Natural killer cell (primary cell): ENCODE results near the gene PDGFC. TPM values are rescaled to one million over a fixed set of nuclear protein-coding genes. Genes with fewer than 3 reads are reported as not detected.

Experiments
- ATAC-seq, 3 donors: fragments of 150-1000 bp in 2 of 3; fragments of 200-7000 bp in 1 of 3; cut with Tn5 transposase; 1 replicate in 1 of 3; 2 replicates in 2 of 3; pipeline ENCODE4 v1.10.0; 2021; ENCODE audit warnings: mild to moderate bottlenecking in 2 of 3, moderate library complexity in 2 of 3
- DNase-seq, 2 donors: peaks; one replicate each; pipeline versions ENCODE4 v3.0.0 to v3.0.0-alpha.2; 2013 to 2021; ENCODE audit warnings: mixed read lengths in 1 of 2
- H3K27ac ChIP-seq: one replicate; pipeline ENCODE4 v1.5.1; 2013; ENCODE audit warnings: mild to moderate bottlenecking, low read length
- H3K27me3 ChIP-seq: one replicate; pipeline ENCODE4 v1.6.1; 2013; ENCODE audit warnings: low read length; ENCODE audit not compliant: control insufficient read depth, insufficient read depth
- H3K36me3 ChIP-seq: one replicate; pipeline ENCODE4 v1.6.1; 2013; ENCODE audit warnings: low read length; ENCODE audit not compliant: control insufficient read depth, insufficient read depth
- H3K4me1 ChIP-seq: one replicate; pipeline ENCODE4 v1.6.1; 2013; ENCODE audit warnings: low read length; ENCODE audit not compliant: control insufficient read depth, insufficient read depth
- H3K4me3 ChIP-seq: one replicate; pipeline ENCODE4 v1.5.1; 2013; ENCODE audit warnings: low read length
- H3K9me3 ChIP-seq: one replicate; pipeline ENCODE4 v1.6.1; 2013; ENCODE audit warnings: low read length; ENCODE audit not compliant: control insufficient read depth, insufficient read depth
- H3K27ac Mint-ChIP-seq, 2 donors: one replicate each; pipeline ENCODE4 v1.8.0; 2022; ENCODE audit warnings: mild to moderate bottlenecking in 2 of 2, mixed read lengths in 2 of 2, moderate library complexity in 1 of 2
- H3K27me3 Mint-ChIP-seq, 2 donors: one replicate each; pipeline ENCODE4 v1.8.0; 2022; ENCODE audit warnings: low read depth in 2 of 2, mixed read lengths in 2 of 2
- H3K36me3 Mint-ChIP-seq: one replicate; pipeline ENCODE4 v1.8.0; 2022; ENCODE audit warnings: mixed read lengths
- H3K4me1 Mint-ChIP-seq, 2 donors: one replicate each; pipeline ENCODE4 v1.8.0; 2022; ENCODE audit warnings: mixed read lengths in 2 of 2
- H3K4me3 Mint-ChIP-seq: one replicate; pipeline ENCODE4 v1.8.0; 2022; ENCODE audit warnings: mild to moderate bottlenecking, moderate library complexity, mixed read lengths
- H3K9me3 Mint-ChIP-seq, 2 donors: one replicate each; pipeline ENCODE4 v1.8.0; 2022; ENCODE audit warnings: mixed read lengths in 2 of 2
- CTCF ChIP-seq: fragments of 200-600 bp; IDR thresholded peaks from one replicate; pipeline ENCODE4 v1.8.0; 2022; ENCODE audit warnings: antibody characterized with exemption
- WGBS: methylation state at CpG from one replicate; pipeline ENCODE4 v1.1.7; 2013; ENCODE audit warnings: missing lambda C conversion rate; ENCODE audit not compliant: insufficient coverage; 5-methylcytosine and 5-hydroxymethylcytosine counted together
- intact Hi-C: fragments of 100-400 bp; cut with micrococcal nuclease; formaldehyde crosslinking; loops from one replicate; pipeline ENCODE4 v1.14.2; 2022
- total RNA-seq, 4 donors: library from RNA; stranded (reverse); fragments of 120-200 nt in 1 of 4; gene quantifications; one replicate each; pipeline versions ENCODE4 v1.2.3 to v1.2.4, GENCODE V29; 2013 to 2022

PDGFC gene
- total RNA-seq, 3 donors from 2014 or later (not counting 1 experiment from before 2014, with no cell fraction given), result 0.72 to 1.6 (median 0.90) TPM

DNA sequence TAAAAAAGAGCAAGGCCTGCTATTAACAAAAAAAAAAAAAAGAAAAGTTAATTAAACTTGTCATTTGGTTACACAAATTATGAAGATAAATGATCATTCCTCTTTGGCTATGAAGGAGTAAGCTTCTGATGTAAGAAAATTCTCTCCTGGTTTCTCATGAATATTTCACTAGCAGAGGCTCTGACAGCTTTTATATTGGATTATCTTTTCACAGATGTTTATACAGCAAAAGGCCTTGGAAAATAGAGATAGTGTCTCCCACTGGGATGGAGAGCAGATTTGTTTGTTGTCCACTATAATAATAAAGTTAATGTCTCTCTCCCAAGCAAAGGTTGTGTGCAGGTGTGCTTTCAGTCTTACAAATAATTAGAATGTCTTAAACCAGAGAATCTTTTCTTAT, 40.7 kb upstream of the PDGFC start:
- Histone ChIP-seq H3K27me3 (no peaks in the 10 kb centered on the region), H3K36me3 (no peaks in the 10 kb centered on the region), H3K27ac (no peak overlapping the region), H3K4me3 (no peak overlapping the region), H3K9me3 (no peaks in the 10 kb centered on the region), H3K4me1 (no peaks in the 10 kb centered on the region)
- TF ChIP-seq CTCF, result no peak
- H3K4me3 Mint-ChIP-seq, result no peak overlapping the region
- no peaks in the 10 kb centered on the region for H3K27me3 Mint-ChIP-seq
- ATAC-seq (no peak), DNase-seq (no peak)
- intact Hi-C loops, result no loop called here
- H3K9me3 Mint-ChIP-seq, result peaks cover 0 to 5% of the 10 kb centered on the region in 2 donors
- no peak overlapping the region for H3K27ac Mint-ChIP-seq
- H3K36me3 Mint-ChIP-seq, result no peaks in the 10 kb centered on the region
- H3K4me1 Mint-ChIP-seq, result no peaks in the 10 kb centered on the region

- ATAC-seq (no peak), DNase-seq (no peak)
- Mint-ChIP-seq H3K36me3 (no peaks in the 10 kb centered on the region), H3K4me3 (no peak overlapping the region), H3K27ac (no peak overlapping the region), H3K27me3 (no peaks in the 10 kb centered on the region), H3K4me1 (no peaks in the 10 kb centered on the region), H3K9me3 (peaks cover 0 to 5% of the 10 kb centered on the region in 2 donors)
- no peak overlapping the region for H3K27ac ChIP-seq
- no peaks in the 10 kb centered on the region for H3K27me3 ChIP-seq
- intact Hi-C loops, result no loop called here
- H3K9me3 ChIP-seq, result no peaks in the 10 kb centered on the region
- WGBS, result no CpG with 5 or more reads among the region's 2 CpGs
- H3K4me1 ChIP-seq, result no peaks in the 10 kb centered on the region
- no peak for TF ChIP-seq CTCF
- H3K36me3 ChIP-seq, result no peaks in the 10 kb centered on the region
- H3K4me3 ChIP-seq, result no peak overlapping the region
Measured at GRCh38 chr4:157010630-157011029, 39.0 kb upstream of the PDGFC start.

DNA sequence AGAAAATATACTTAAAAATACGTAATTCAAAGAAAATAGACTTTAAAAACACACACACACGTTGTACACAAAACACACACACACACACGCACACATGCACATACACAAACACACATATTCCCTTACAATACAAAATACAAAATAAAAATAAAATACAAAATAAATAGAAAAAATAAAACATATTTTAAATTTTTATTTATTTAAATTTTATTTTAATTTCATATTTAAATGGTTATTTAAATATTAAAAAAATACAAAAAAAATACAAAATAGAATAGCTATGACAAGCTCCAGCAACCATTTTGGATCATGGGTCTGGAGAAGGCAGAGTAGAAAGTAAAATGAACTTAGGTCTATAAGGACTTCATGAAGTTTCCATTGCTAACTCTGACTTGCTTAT, 34.2 kb upstream of the PDGFC start:
- no peaks in the 10 kb centered on the region for H3K4me1 ChIP-seq
- no peak for ATAC-seq
- Mint-ChIP-seq H3K4me1 (no peaks in the 10 kb centered on the region), H3K27ac (no peak overlapping the region), H3K27me3 (no peaks in the 10 kb centered on the region), H3K4me3 (no peak overlapping the region), H3K36me3 (no peaks in the 10 kb centered on the region), H3K9me3 (peaks cover 7 to 10% of the 10 kb centered on the region in 2 donors)
- intact Hi-C loops, result no loop called here
- H3K27me3 ChIP-seq, result no peaks in the 10 kb centered on the region
- DNase-seq, result no peak
- no CpG with 5 or more reads among the region's 3 CpGs for WGBS
- no peak overlapping the region for H3K27ac ChIP-seq
- no peaks in the 10 kb centered on the region for H3K36me3 ChIP-seq
- no peak for TF ChIP-seq CTCF
- no peaks in the 10 kb centered on the region for H3K9me3 ChIP-seq
- no peak overlapping the region for H3K4me3 ChIP-seq

DNA sequence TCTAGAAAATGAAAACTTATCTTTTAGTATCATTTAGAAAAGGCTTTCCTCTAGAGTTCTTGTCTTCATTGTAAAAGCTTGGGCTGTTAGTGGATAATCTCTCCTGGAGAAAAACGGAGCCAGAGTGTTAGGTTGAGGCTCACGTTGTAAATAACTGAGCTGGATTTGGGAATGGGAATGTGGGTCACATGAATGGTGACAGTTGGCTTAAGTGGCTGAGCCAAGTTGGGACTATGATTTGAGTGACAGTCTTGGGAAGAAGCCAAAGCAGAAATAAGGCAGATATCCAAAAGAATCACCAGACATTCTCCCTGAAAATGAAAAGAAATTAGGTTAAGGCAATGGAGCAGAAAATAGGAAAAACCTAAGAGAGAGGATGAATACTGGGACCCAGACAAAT, 33.6 kb upstream of the PDGFC start:
- intact Hi-C loops, result no loop called here
- no peaks in the 10 kb centered on the region for H3K27me3 Mint-ChIP-seq
- no peaks in the 10 kb centered on the region for H3K4me1 Mint-ChIP-seq
- Histone ChIP-seq H3K9me3 (no peaks in the 10 kb centered on the region), H3K27me3 (no peaks in the 10 kb centered on the region), H3K4me3 (no peak overlapping the region), H3K27ac (no peak overlapping the region), H3K4me1 (no peaks in the 10 kb centered on the region), H3K36me3 (no peaks in the 10 kb centered on the region)
- 67% methylated on average over 2 of the region's 2 CpGs for WGBS
- ATAC-seq (no peak), DNase-seq (no peak)
- no peak overlapping the region for H3K27ac Mint-ChIP-seq
- no peaks in the 10 kb centered on the region for H3K36me3 Mint-ChIP-seq
- no peak for TF ChIP-seq CTCF
- no peak overlapping the region for H3K4me3 Mint-ChIP-seq
- peaks cover 4 to 10% of the 10 kb centered on the region in 2 donors for H3K9me3 Mint-ChIP-seq
